22Rv1 (cell line): ENCODE results near the gene LINGO3.

ENCODE experiments used
- CTCF ChIP-seq: fragments of 450-650 bp; IDR thresholded peaks from 2 replicates; pipeline ENCODE4 v1.5.1; 2017; ENCODE audit warnings: mild to moderate bottlenecking
- ZFX ChIP-seq: fragments of 450-650 bp; IDR thresholded peaks from 2 replicates; pipeline ENCODE4 v1.6.1; 2017; ENCODE audit warnings: antibody characterized with exemption, borderline replicate concordance

- TF ChIP-seq CTCF (no peak), ZFX (no peak)
Observed at GRCh38 chr19:2266183-2266993, 41.6 kb downstream of the LINGO3 start.
